ENCODE results near the gene AFDN.

GRCh38 chr6:167829513-167829912, 2.8 kb downstream of the AFDN start:
- TF ChIP-seq CTCF (conservative IDR thresholded peaks at IDR 0.05), result no peak
- TF ChIP-seq EZH2 (IDR thresholded peaks at IDR 0.05; ENCODE audit: low read depth), result no peak

Data from PC-9 (cell line).